Breast epithelium (tissue), 4 donors: ENCODE results near the gene NIPAL3. TPM values are rescaled to one million over a fixed set of nuclear protein-coding genes. Genes with fewer than 3 reads are reported as not detected.
"Not testable (repeated sequence)": the region's sequence is repeated elsewhere in the genome, so short reads cannot be mapped to it uniquely, and the experiment has no call there.

ENCODE experiments used
- DNase-seq, 2 donors: peaks; one replicate each; pipeline ENCODE4 v3.0.0-alpha.2; 2019; ENCODE audit warnings: low spot score in 2 of 2
- H3K27ac ChIP-seq, 2 donors: fragments of 200-600 bp; sonication (generic) in 1 of 2; one replicate each; pipeline ENCODE4 v1.5.1; 2016 to 2019; ENCODE audit warnings: mild to moderate bottlenecking in 1 of 2
- H3K27me3 ChIP-seq, 2 donors: fragments of 200-600 bp; sonication (generic) in 1 of 2; one replicate each; pipeline versions ENCODE4 v1.5.1 to v1.6.0; 2017 to 2019; ENCODE audit warnings: control low read depth in 1 of 2, mild to moderate bottlenecking in 1 of 2
- H3K36me3 ChIP-seq: fragments of 200-600 bp; one replicate; pipeline ENCODE4 v1.5.1; 2019
- H3K4me1 ChIP-seq, 2 donors: fragments of 200-600 bp; sonication (generic); one replicate each; pipeline ENCODE4 v1.5.1; 2016 to 2019; ENCODE audit warnings: control low read depth in 1 of 2
- H3K4me3 ChIP-seq, 3 donors: fragments of 200-600 bp; sonication (generic); 1 replicate in 2 of 3; 2 replicates in 1 of 3; pipeline ENCODE4 v1.5.1; 2016 to 2019; ENCODE audit warnings: mild to moderate bottlenecking in 3 of 3, moderate library complexity in 2 of 3
- H3K9me3 ChIP-seq, 2 donors: fragments of 200-600 bp; sonication (generic) in 1 of 2; one replicate each; pipeline ENCODE4 v1.5.1; 2016 to 2019; ENCODE audit warnings: control low read depth in 1 of 2
- POLR2A ChIP-seq: fragments of 450-650 bp; IDR thresholded peaks from one replicate; pipeline ENCODE4 v1.6.1; 2016; ENCODE audit warnings: antibody characterized with exemption, mild to moderate bottlenecking, moderate library complexity
- POLR2AphosphoS5 ChIP-seq, 3 donors: sonication (generic); formaldehyde crosslinking; IDR thresholded peaks; one replicate each; pipeline ENCODE4 v1.6.1; 2017; ENCODE audit warnings: antibody characterized with exemption in 3 of 3
- intact Hi-C: fragments of 100-400 bp; cut with DNase I; formaldehyde crosslinking; loops from one replicate; pipeline ENCODE4 v1.15.1; 2023; ENCODE audit warnings: low total_unique reads
- total RNA-seq, 3 donors: library from RNA; depleted of rRNA; stranded (reverse); fragments of >200 nt; gene quantifications; one replicate each; pipeline ENCODE4 v1.1.0, GENCODE V29; 2016
- TF ChIP-seq, protein P1 (sequence below), 3 donors: fragments of 450-650 bp; IDR thresholded peaks; one replicate each; pipeline ENCODE4 v1.5.1; 2016 to 2017; ENCODE audit warnings: antibody characterized with exemption in 3 of 3, mild to moderate bottlenecking in 3 of 3, moderate library complexity in 3 of 3

NIPAL3 gene
- total RNA-seq, 3 donors from 2014 or later: 13.4 to 67.6 (median 28.5) TPM

DNA sequence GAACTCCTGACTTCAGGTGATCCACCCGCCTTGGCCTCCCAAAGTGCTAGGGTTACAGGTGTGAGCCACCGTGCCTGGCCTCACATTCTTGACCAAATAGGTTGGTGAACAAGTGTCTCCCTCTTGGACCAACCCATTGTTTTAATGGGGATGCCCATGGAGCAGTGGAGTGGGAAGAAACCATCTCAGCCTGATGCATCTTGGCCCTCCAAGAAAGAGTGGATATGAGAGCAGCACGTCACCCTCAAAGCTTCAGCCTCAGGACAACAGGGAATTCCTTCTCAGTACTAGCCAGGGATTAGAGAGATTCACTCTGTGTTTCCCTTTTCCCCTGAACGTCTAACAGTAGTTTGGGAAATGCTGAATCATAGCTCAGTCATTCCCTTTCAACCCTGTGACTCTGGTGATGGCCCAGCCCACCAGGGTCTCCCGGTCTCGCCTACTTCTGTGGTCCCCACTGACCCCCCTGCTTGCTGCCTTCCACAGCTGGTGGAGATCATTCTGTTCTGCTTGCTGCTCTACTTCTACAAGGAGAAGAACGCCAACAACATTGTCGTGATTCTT, 37.4 kb downstream of the NIPAL3 start:
- Histone ChIP-seq H3K4me1 (no peaks in the 10 kb centered on the region), H3K9me3 (no peaks in the 10 kb centered on the region), H3K4me3 (no peak overlapping the region), H3K27me3 (no peaks in the 10 kb centered on the region), H3K36me3 (no peaks in the 10 kb centered on the region), H3K27ac (no peak overlapping the region)
- intact Hi-C loops: no loop called here
- DNase-seq: no peak
- no peak for TF ChIP-seq POLR2A

DNA sequence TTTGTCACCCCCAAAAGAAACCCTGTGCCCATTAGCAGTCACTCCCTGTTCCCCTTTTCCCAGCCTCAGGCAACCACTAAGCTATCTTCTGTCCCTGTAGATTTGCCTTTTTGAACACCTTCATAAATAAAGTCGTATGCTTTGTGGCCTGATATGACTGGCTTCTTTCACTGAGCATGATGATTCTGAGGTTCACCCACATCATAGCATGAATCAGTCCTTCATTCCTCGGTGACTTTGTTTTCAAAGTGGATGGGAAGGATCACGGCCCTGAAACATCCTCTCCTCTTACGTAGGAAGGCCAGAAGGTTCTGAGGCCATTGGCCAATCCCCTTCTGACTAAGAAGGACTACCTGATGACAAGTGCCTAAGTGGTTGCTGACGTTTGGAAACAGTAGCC, 39.1 kb downstream of the NIPAL3 start:
- Histone ChIP-seq H3K27me3 (no peaks in the 10 kb centered on the region), H3K9me3 (no peaks in the 10 kb centered on the region), H3K36me3 (no peaks in the 10 kb centered on the region), H3K4me1 (no peaks in the 10 kb centered on the region), H3K4me3 (no peak overlapping the region), H3K27ac (no peak overlapping the region)
- intact Hi-C loops: no loop called here
- DNase-seq: no peak
- TF ChIP-seq, protein P1, sequence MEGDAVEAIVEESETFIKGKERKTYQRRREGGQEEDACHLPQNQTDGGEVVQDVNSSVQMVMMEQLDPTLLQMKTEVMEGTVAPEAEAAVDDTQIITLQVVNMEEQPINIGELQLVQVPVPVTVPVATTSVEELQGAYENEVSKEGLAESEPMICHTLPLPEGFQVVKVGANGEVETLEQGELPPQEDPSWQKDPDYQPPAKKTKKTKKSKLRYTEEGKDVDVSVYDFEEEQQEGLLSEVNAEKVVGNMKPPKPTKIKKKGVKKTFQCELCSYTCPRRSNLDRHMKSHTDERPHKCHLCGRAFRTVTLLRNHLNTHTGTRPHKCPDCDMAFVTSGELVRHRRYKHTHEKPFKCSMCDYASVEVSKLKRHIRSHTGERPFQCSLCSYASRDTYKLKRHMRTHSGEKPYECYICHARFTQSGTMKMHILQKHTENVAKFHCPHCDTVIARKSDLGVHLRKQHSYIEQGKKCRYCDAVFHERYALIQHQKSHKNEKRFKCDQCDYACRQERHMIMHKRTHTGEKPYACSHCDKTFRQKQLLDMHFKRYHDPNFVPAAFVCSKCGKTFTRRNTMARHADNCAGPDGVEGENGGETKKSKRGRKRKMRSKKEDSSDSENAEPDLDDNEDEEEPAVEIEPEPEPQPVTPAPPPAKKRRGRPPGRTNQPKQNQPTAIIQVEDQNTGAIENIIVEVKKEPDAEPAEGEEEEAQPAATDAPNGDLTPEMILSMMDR (IDR thresholded peaks at IDR 0.05): no peak
- TF ChIP-seq POLR2A (no peak), POLR2AphosphoS5 (IDR thresholded peaks at IDR 0.05) (no peak)

DNA sequence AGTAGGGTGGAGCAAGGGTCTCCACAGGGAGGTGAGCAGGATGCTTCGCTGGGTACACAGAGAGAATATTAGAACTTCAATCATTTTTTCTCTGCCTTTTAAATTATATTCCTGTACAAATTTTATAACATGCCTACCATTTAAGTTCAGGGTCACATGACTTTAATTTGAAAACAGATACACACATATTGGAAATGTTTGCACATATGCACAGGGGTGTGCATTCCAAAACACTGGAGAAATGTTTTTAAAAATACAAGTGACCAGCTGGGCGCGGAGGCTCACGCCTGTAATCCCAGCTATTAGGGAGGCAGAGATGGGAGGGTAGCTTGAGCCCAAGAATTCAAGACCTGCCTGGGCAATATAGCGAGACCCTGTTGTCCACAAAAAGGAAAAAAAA, 39.7 kb downstream of the NIPAL3 start:
- intact Hi-C loops: no loop called here
- no peak overlapping the region for H3K4me3 ChIP-seq
- TF ChIP-seq POLR2A: no peak
- H3K27ac ChIP-seq: no peak overlapping the region
- no peak for DNase-seq
- H3K36me3 ChIP-seq: no peaks in the 10 kb centered on the region
- H3K27me3 ChIP-seq: no peaks in the 10 kb centered on the region
- H3K4me1 ChIP-seq: no peaks in the 10 kb centered on the region
- H3K9me3 ChIP-seq: no peaks in the 10 kb centered on the region

DNA sequence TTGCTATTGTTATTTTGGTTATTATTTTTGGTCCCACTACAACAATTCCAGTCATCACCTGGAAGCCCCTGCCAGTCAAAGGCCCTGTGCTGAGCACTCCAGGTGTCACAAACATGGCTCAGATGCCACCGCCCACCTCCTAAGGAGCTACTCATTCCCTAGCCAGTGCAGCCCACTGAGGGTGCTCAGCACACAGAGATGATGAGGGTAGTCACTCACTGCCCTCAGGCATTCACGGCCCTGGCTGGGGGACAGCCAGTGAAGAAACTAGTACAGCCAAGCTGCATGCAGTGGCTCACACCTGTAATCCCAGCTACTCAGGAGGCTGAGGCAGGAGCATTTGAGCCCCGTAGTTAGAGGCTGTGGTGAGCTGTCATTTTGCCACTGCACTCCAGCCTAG, 42.3 kb downstream of the NIPAL3 start:
- Histone ChIP-seq H3K36me3 (no peaks in the 10 kb centered on the region), H3K4me1 (no peaks in the 10 kb centered on the region), H3K9me3 (no peaks in the 10 kb centered on the region), H3K27ac (no peak overlapping the region), H3K4me3 (no peak overlapping the region), H3K27me3 (no peaks in the 10 kb centered on the region)
- no peak for DNase-seq
- TF ChIP-seq, protein P1 (IDR thresholded peaks at IDR 0.05): no peak
- no peak for TF ChIP-seq POLR2AphosphoS5 (IDR thresholded peaks at IDR 0.05)
- no peak for TF ChIP-seq POLR2A
- intact Hi-C loops: no loop called here

DNA sequence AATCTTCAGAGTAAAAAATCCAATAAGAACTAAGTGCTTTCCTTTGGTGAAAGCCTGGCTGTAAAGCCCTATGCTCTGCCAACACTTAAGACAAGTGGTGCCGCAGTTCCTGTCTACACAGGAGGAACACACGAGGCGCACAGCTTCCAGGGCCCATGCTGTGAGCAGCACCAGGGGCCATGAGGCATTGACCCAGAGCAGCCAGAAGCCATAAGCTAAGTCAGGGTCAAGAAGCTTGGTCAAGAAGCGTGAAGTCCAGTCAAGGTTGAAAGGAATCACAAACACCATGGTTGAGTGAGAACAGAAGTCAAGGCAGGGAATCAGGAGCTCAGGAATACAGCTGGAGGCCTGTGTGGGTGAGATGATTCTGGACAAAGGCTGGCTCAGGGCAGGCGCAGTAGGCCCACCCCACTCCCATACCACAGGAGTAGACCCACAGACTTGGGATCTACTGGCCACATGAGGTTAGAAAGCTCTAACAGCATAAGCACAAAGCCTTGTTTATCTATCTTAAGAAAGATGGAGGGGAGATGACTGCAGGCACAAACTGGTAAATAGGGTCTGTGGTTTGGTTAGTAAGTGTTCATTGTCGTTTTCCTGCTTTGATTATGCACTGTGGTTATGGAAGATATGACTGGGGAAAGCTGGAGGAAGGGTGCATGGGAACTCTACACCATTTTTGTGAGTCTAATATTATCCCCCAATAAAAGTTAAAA, 44.1 kb downstream of the NIPAL3 start:
- no peaks in the 10 kb centered on the region for H3K9me3 ChIP-seq
- intact Hi-C loops: no loop called here
- no peak for DNase-seq
- no peaks in the 10 kb centered on the region for H3K27me3 ChIP-seq
- no peak for TF ChIP-seq POLR2AphosphoS5 (IDR thresholded peaks at IDR 0.05)
- TF ChIP-seq, protein P1 (IDR thresholded peaks at IDR 0.05): no peak
- TF ChIP-seq POLR2A: no peak
- no peaks in the 10 kb centered on the region for H3K4me1 ChIP-seq
- no peak overlapping the region for H3K27ac ChIP-seq
- no peaks in the 10 kb centered on the region for H3K36me3 ChIP-seq
- H3K4me3 ChIP-seq: no peak overlapping the region

DNA sequence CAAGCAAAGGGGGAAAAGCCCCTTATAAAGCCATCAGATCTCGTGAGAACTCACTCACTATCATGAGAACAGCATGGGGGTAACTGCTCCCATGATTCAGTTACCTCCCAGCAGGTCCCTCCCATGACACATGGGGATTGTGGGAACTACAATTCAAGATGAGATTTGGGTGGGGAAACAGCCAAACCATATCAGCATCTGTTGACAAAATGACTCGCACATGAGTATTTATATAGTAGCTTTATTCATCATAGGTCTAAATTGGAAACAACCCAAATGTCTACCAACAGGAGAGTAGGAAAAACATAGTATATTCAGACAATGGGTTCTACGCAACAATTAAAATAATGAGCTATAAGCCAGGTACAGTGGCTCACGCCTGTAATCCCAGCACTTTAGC, 46.5 kb downstream of the NIPAL3 start:
- H3K27ac ChIP-seq, H3K36me3 ChIP-seq, intact Hi-C loops, DNase-seq, H3K4me3 ChIP-seq, H3K9me3 ChIP-seq, H3K27me3 ChIP-seq, H3K4me1 ChIP-seq: not testable (repeated sequence)
